ENCODE measurements around the gene UBXN2A.

- TF ChIP-seq CTCF (IDR thresholded peaks at IDR 0.05; ENCODE audit: low read depth, low read length, missing input control) (no peak), REST (IDR thresholded peaks at IDR 0.05) (no peak), NR2F2 (IDR thresholded peaks at IDR 0.05) (no peak), SP1 (IDR thresholded peaks at IDR 0.05) (no peak), ATF3 (IDR thresholded peaks at IDR 0.05) (no peak), MAX (IDR thresholded peaks at IDR 0.05) (no peak), EGR1 (IDR thresholded peaks at IDR 0.05; ENCODE audit: low read depth in 2 of 2) (no peak), ZBTB33 (IDR thresholded peaks at IDR 0.05) (no peak)
Measured at GRCh38 chr2:23953625-23954024, 13.4 kb downstream of the UBXN2A start.

Data from liver (tissue), 3 donors.